DOHH2 (cell line): Measurements from ENCODE around the gene KLHL7.

Experiments used
- H3F3A ChIP-seq: fragments of 200-600 bp; sonication (generic), shearing (Covaris generic); 2 replicates; pipeline ENCODE4 v1.6.0; 2016; ENCODE audit warnings: antibody characterized with exemption, mild to moderate bottlenecking; ENCODE audit not compliant: control insufficient read depth, insufficient read depth
- H3K27ac ChIP-seq: fragments of 200-600 bp; sonication (generic); 2 replicates; pipeline ENCODE4 v1.5.1; 2014; ENCODE audit warnings: low read depth, mild to moderate bottlenecking, low read length, moderate library complexity
- H3K27me3 ChIP-seq: fragments of 200-600 bp; sonication (generic); 2 replicates; pipeline ENCODE4 v1.6.1; 2014; ENCODE audit warnings: mild to moderate bottlenecking, low read length, mixed read lengths; ENCODE audit not compliant: control insufficient read depth
- H3K36me3 ChIP-seq: fragments of 200-600 bp; sonication (generic); 2 replicates; pipeline ENCODE4 v1.6.1; 2014; ENCODE audit warnings: mild to moderate bottlenecking, low read length, moderate library complexity, mixed read lengths; ENCODE audit not compliant: control insufficient read depth
- H3K4me1 ChIP-seq: fragments of 200-600 bp; sonication (generic); 2 replicates; pipeline ENCODE4 v1.6.1; 2014; ENCODE audit warnings: mild to moderate bottlenecking, low read length, mixed read lengths; ENCODE audit not compliant: control insufficient read depth
- H3K4me2 ChIP-seq: fragments of 200-600 bp; sonication (generic); 2 replicates; pipeline ENCODE4 v1.6.0; 2014; ENCODE audit warnings: mild to moderate bottlenecking, low read length, moderate library complexity
- H3K4me3 ChIP-seq: fragments of 200-600 bp; sonication (generic); 2 replicates; pipeline ENCODE4 v1.5.1; 2014; ENCODE audit warnings: mild to moderate bottlenecking, low read length, mixed read lengths
- H3K79me2 ChIP-seq: fragments of 200-600 bp; sonication (generic); 2 replicates; pipeline ENCODE4 v1.6.1; 2014; ENCODE audit warnings: mild to moderate bottlenecking, low read length, mixed read lengths; ENCODE audit not compliant: control insufficient read depth
- H3K9me2 ChIP-seq: fragments of 200-600 bp; sonication (generic); replicated peaks from 2 replicates; pipeline ENCODE4 v1.6.1; 2014; ENCODE audit warnings: mild to moderate bottlenecking, low read length, mixed read lengths; ENCODE audit not compliant: control insufficient read depth
- H3K9me3 ChIP-seq: fragments of 200-600 bp; sonication (generic); 2 replicates; pipeline ENCODE4 v1.6.1; 2014; ENCODE audit warnings: antibody characterized with exemption, low read length, mixed read lengths; ENCODE audit not compliant: control insufficient read depth, insufficient read depth
- H4K20me1 ChIP-seq: fragments of 200-600 bp; sonication (generic); 2 replicates; pipeline ENCODE4 v1.6.0; 2014; ENCODE audit warnings: low read depth, mild to moderate bottlenecking, antibody characterized with exemption, low read length, moderate library complexity; ENCODE audit not compliant: control insufficient read depth, insufficient read depth
- CTCF ChIP-seq: fragments of 200-600 bp; sonication (generic); IDR thresholded peaks from one replicate; pipeline ENCODE4 v1.5.1; 2014; ENCODE audit warnings: antibody characterized with exemption, mild to moderate bottlenecking, low read depth, low read length; ENCODE audit not compliant: poor library complexity, severe bottlenecking
- EZH2phosphoT487 ChIP-seq: fragments of 200-600 bp; sonication (generic); IDR thresholded peaks from 2 replicates; pipeline ENCODE4 v1.6.1; 2017; ENCODE audit warnings: borderline replicate concordance, mild to moderate bottlenecking, antibody characterized with exemption, low read length, moderate library complexity, mixed read lengths

The KLHL7 gene

DNA sequence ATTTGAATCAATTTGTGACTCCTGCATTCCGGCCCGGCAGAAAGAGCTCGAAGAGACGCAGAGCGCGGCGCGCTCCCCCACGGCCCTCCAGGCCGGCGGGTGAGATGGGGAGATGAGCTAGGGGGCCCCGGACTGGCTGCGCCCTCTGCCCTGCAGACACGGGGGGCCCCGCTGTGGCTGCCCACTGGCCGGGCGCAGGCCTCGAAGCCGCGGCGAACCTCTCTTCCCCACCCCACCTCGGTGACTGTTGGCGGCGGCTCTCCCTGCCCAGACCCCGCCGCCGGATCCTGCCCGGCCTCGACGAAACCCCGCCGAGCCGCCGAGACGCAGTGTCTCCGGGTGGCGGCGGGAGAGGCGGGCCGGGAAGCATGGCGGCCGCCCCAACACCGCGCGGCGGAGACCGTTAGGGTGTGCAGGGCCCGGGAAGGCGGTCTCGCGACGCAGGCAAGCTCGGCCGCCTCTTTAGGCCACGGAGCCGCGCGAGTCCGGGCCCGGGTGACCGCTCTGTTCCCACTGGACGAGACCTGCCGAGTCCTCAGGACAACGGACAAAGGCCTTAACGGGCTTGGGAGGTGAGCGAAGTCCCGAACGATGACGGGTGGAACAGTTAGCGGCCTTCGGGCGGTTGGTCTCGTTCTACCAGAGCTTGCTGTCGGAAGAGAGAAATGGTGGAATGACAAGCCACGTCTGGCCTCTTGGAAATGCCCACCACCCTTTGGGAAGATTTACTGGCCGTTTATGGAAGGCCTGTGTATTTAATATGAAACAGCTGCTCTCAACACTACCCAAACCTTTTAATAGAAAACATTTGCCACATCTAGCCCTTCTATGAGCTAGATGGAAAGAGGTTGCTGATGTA lies 100.6 kb downstream of the KLHL7 start:
- H3K4me1 ChIP-seq, result peaks cover 7% of the 10 kb centered on the region; the same call in 1 of the 2 replicates
- H3F3A ChIP-seq, result 0 out of 2 replicates have a peak, but pooled peaks cover 5% of the 10 kb centered on the region
- no peak overlapping the region for H3K27ac ChIP-seq
- no peaks in the 10 kb centered on the region for H4K20me1 ChIP-seq
- H3K9me2 ChIP-seq, result no peaks in the 10 kb centered on the region
- H3K36me3 ChIP-seq, result peaks cover 23% of the 10 kb centered on the region
- no peaks in the 10 kb centered on the region for H3K9me3 ChIP-seq
- H3K4me2 ChIP-seq, result no peak overlapping the region
- no peaks in the 10 kb centered on the region for H3K27me3 ChIP-seq
- TF ChIP-seq CTCF, result no peak
- TF ChIP-seq EZH2phosphoT487, result no peak
- H3K79me2 ChIP-seq, result no peaks in the 10 kb centered on the region
- H3K4me3 ChIP-seq, result no peak overlapping the region

GRCh38 chr7:23207021-23207420 lies 101.4 kb downstream of the KLHL7 start:
- Histone ChIP-seq H3K36me3 (peaks cover 16% of the 10 kb centered on the region; the same call in 1 of the 2 replicates), H3K4me3 (no peak overlapping the region), H3K79me2 (no peaks in the 10 kb centered on the region), H3K27me3 (no peaks in the 10 kb centered on the region), H3K9me3 (no peaks in the 10 kb centered on the region), H3F3A (0 out of 2 replicates have a peak, but pooled peaks cover 5% of the 10 kb centered on the region), H3K4me2 (no peak overlapping the region), H4K20me1 (no peaks in the 10 kb centered on the region), H3K4me1 (peaks cover 7% of the 10 kb centered on the region; the same call in 1 of the 2 replicates), H3K9me2 (no peaks in the 10 kb centered on the region), H3K27ac (no peak overlapping the region)
- TF ChIP-seq CTCF (no peak), EZH2phosphoT487 (no peak)

- peaks cover 7% of the 10 kb centered on the region; the same call in 1 of the 2 replicates for H3K4me1 ChIP-seq
- no peaks in the 10 kb centered on the region for H3K9me3 ChIP-seq
- H3K79me2 ChIP-seq, result no peaks in the 10 kb centered on the region
- no peaks in the 10 kb centered on the region for H3K9me2 ChIP-seq
- no peak overlapping the region for H3K4me2 ChIP-seq
- no peak overlapping the region for H3K4me3 ChIP-seq
- H3K36me3 ChIP-seq, result peaks cover 13% of the 10 kb centered on the region; the same call in 1 of the 2 replicates
- no peaks in the 10 kb centered on the region for H4K20me1 ChIP-seq
- H3K27me3 ChIP-seq, result no peaks in the 10 kb centered on the region
- TF ChIP-seq CTCF (no peak), EZH2phosphoT487 (no peak)
- no peak overlapping the region for H3K27ac ChIP-seq
- 0 out of 2 replicates have a peak, but pooled peaks cover 5% of the 10 kb centered on the region for H3F3A ChIP-seq
These were observed 102.3 kb downstream of the KLHL7 start for GRCh38 chr7:23207884-23208283.
